Hepatocyte (in vitro differentiated cells): Measurements from ENCODE around the gene ZBP1. TPM values are rescaled to one million over a fixed set of nuclear protein-coding genes. Genes with fewer than 3 reads are reported as not detected.

ENCODE experiments used
- DNase-seq: peaks from one replicate; pipeline ENCODE4 v3.0.0-alpha.2; 2016; ENCODE audit warnings: low spot score
- H2AFZ ChIP-seq: fragments of 200-600 bp; sonication (generic); 2 replicates; pipeline ENCODE4 v1.6.0; 2016; ENCODE audit warnings: antibody characterized with exemption, mild to moderate bottlenecking
- H3K27ac ChIP-seq: fragments of 200-600 bp; sonication (generic); 2 replicates; pipeline ENCODE4 v1.5.1; 2016; ENCODE audit warnings: mild to moderate bottlenecking
- H3K27me3 ChIP-seq: fragments of 200-600 bp; sonication (generic); 2 replicates; pipeline ENCODE4 v1.6.1; 2016
- H3K36me3 ChIP-seq: fragments of 200-600 bp; sonication (generic); replicated peaks from 2 replicates; pipeline ENCODE4 v1.5.1; 2016; ENCODE audit warnings: low read depth; ENCODE audit not compliant: insufficient read depth
- H3K4me1 ChIP-seq: fragments of 200-600 bp; sonication (generic); 2 replicates; pipeline ENCODE4 v1.5.1; 2016; ENCODE audit warnings: mild to moderate bottlenecking, moderate library complexity; ENCODE audit not compliant: insufficient read depth
- H3K4me2 ChIP-seq: fragments of 200-600 bp; sonication (generic); 2 replicates; pipeline ENCODE4 v1.6.0; 2016
- H3K4me3 ChIP-seq: fragments of 200-600 bp; sonication (generic); 2 replicates; pipeline ENCODE4 v1.5.1; 2016; ENCODE audit warnings: mild to moderate bottlenecking
- H3K79me2 ChIP-seq: fragments of 200-600 bp; sonication (generic); 2 replicates; pipeline ENCODE4 v1.6.0; 2017; ENCODE audit warnings: mild to moderate bottlenecking
- H3K9me2 ChIP-seq: fragments of 200-600 bp; sonication (generic); replicated peaks from 2 replicates; pipeline ENCODE4 v1.6.0; 2017; ENCODE audit warnings: mild to moderate bottlenecking; ENCODE audit not compliant: insufficient read depth
- H3K9me3 ChIP-seq: fragments of 200-600 bp; sonication (generic); 2 replicates; pipeline ENCODE4 v1.5.1; 2016; ENCODE audit warnings: low read depth, mild to moderate bottlenecking
- H4K20me1 ChIP-seq: fragments of 200-600 bp; sonication (generic); 2 replicates; pipeline ENCODE4 v1.6.0; 2016; ENCODE audit warnings: mild to moderate bottlenecking; ENCODE audit not compliant: insufficient read depth, poor library complexity, severe bottlenecking
- CTCF ChIP-seq: fragments of 200-600 bp; sonication (generic); IDR thresholded peaks from 2 replicates; pipeline ENCODE4 v1.5.1; 2016; ENCODE audit warnings: antibody characterized with exemption, mild to moderate bottlenecking; ENCODE audit not compliant: poor library complexity
- EZH2 ChIP-seq: fragments of 200-600 bp; sonication (generic); IDR thresholded peaks from 2 replicates; pipeline ENCODE4 v1.6.1; 2016; ENCODE audit warnings: antibody characterized with exemption, mild to moderate bottlenecking, borderline replicate concordance
- EZH2phosphoT487 ChIP-seq: fragments of 200-600 bp; sonication (generic); IDR thresholded peaks from one replicate; pipeline ENCODE4 v1.6.1; 2018; ENCODE audit warnings: antibody characterized with exemption, mild to moderate bottlenecking, low read depth, moderate library complexity; ENCODE audit not compliant: unreplicated experiment, severe bottlenecking
- WGBS: methylation state at CpG from one replicate; pipeline ENCODE4 v1.1.6; 2016; ENCODE audit warnings: low lambda C conversion rate; ENCODE audit errors: missing lambda C conversion rate; 5-methylcytosine and 5-hydroxymethylcytosine counted together
- polyA plus RNA-seq: library from polyadenylated mRNA; unstranded; fragments of >200 nt; fragmentation: Nextera tagmentation; extraction: Ambion mirVana; gene quantifications from 2 replicates; pipeline ENCODE4 v1.2.1, GENCODE V29; 2016
- total RNA-seq: library from RNA; depleted of rRNA; stranded (reverse); fragments of >200 nt; gene quantifications from 2 replicates; pipeline ENCODE4 v1.2.3, GENCODE V29; 2014

The ZBP1 gene
- total and polyA plus RNA-seq, 2 experiments from 2014 or later = not detected

DNA sequence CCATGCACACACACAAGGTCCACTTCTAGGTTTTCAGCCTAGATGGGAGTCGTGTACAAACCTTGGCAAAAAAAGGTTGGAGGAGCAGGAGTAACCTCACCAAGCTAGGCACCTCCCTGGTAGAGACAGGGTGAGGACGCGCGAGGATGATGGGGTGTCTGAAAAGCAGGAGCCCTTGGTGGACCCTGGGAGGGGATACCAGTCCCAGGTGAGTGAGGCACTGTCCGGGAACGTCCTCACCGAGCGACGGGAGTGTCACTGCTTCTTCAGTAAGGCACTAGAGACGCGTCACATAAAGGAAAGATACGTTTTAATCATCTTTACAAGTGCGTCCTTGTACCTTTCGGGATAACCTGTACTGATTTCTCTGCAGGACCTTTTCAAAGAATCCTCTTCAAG is 29.4 kb upstream of the ZBP1 start:
- no peak overlapping the region for H2AFZ ChIP-seq
- H3K27me3 ChIP-seq = no peaks in the 10 kb centered on the region
- no peaks in the 10 kb centered on the region for H3K36me3 ChIP-seq
- H3K4me3 ChIP-seq = no peak overlapping the region
- no peak for TF ChIP-seq EZH2
- TF ChIP-seq CTCF = no peak
- TF ChIP-seq EZH2phosphoT487 = no peak
- H3K79me2 ChIP-seq = no peaks in the 10 kb centered on the region
- H3K9me2 ChIP-seq = no peaks in the 10 kb centered on the region
- over 99% methylated on average over 14 of the region's 14 CpGs for WGBS
- DNase-seq = peak; percentile 6
- no peaks in the 10 kb centered on the region for H4K20me1 ChIP-seq
- H3K27ac ChIP-seq = no peak overlapping the region
- H3K4me2 ChIP-seq = no peak overlapping the region
- no peaks in the 10 kb centered on the region for H3K9me3 ChIP-seq
- H3K4me1 ChIP-seq = peaks cover 3% of the 10 kb centered on the region

DNA sequence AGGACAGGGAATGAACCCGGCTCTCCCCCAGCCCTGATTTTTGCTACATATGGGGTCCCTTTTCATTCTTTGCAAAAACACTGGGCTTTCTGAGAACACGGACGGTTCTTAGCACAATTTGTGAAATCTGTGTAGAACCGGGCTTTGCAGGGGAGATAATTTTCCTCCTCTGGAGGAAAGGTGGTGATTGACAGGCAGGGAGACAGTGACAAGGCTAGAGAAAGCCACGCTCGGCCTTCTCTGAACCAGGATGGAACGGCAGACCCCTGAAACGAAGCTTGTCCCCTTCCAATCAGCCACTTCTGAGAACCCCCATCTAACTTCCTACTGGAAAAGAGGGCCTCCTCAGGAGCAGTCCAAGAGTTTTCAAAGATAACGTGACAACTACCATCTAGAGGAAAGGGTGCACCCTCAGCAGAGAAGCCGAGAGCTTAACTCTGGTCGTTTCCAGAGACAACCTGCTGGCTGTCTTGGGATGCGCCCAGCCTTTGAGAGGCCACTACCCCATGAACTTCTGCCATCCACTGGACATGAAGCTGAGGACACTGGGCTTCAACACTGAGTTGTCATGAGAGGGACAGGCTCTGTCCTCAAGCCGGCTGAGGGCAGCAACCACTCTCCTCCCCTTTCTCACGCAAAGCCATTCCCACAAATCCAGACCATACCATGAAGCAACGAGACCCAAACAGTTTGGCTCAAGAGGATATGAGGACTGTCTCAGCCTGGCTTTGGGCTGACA is 28.8 kb upstream of the ZBP1 start:
- no peaks in the 10 kb centered on the region for H3K9me2 ChIP-seq
- H3K27ac ChIP-seq = no peak overlapping the region
- H3K27me3 ChIP-seq = no peaks in the 10 kb centered on the region
- 94% methylated on average over 15 of the region's 15 CpGs for WGBS
- H3K9me3 ChIP-seq = no peaks in the 10 kb centered on the region
- no peaks in the 10 kb centered on the region for H3K36me3 ChIP-seq
- no peaks in the 10 kb centered on the region for H3K79me2 ChIP-seq
- H3K4me1 ChIP-seq = peaks cover 3% of the 10 kb centered on the region
- H3K4me2 ChIP-seq = no peak overlapping the region
- H2AFZ ChIP-seq = no peak overlapping the region
- TF ChIP-seq CTCF (no peak), EZH2 (no peak), EZH2phosphoT487 (no peak)
- H3K4me3 ChIP-seq = no peak overlapping the region
- DNase-seq = peak; percentile 1
- no peaks in the 10 kb centered on the region for H4K20me1 ChIP-seq

DNA sequence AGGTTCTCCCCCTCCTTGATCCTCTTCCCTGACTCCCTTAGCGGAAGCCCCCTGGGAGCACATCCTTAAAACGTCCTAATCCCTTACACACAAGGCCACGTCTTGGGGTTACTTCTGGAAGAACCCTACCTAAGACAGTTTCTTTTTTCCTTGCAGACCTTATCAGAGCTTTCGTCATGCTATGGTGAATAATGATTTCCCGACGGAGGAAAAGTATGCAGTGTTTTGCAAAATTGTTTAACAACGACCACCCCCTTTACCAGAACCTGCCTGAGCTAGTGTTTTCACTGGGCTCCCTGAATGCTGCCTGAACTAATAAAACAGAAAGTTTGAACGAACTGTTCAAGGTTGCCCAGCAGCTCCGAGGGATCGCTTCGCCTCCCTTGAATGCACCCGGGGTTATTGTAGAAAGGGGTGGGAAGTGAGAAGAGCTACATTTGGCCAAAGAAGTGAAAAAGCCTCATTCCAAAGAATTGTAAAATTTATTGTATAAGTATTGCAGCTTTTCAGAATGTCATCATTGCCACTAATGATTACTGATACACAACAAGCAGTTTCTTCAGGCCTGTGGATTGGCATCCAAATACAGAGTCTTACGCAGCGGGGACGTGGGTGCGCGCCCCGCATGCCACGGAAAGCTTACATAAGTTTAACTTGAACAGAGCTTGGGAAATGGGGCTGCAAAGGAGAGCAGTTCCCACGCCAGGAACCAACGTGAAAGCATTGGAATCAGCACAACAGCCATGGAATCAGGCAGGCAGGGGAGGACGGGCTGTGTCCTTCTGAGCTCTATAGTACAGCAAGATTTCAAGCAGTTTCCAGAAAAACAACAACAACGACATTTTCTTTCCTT is 27.9 kb upstream of the ZBP1 start:
- H3K36me3 ChIP-seq = no peaks in the 10 kb centered on the region
- no peak overlapping the region for H3K4me2 ChIP-seq
- no peaks in the 10 kb centered on the region for H3K79me2 ChIP-seq
- TF ChIP-seq CTCF = no peak
- TF ChIP-seq EZH2 = no peak
- H3K27me3 ChIP-seq = no peaks in the 10 kb centered on the region
- H2AFZ ChIP-seq = no peak overlapping the region
- no peaks in the 10 kb centered on the region for H3K9me3 ChIP-seq
- DNase-seq = peak; percentile 1
- WGBS = 90% methylated on average over 23 of the region's 23 CpGs
- H3K27ac ChIP-seq = no peak overlapping the region
- H3K4me1 ChIP-seq = peaks cover 3% of the 10 kb centered on the region
- no peaks in the 10 kb centered on the region for H3K9me2 ChIP-seq
- no peak overlapping the region for H3K4me3 ChIP-seq
- H4K20me1 ChIP-seq = no peaks in the 10 kb centered on the region
